Astrocyte of the cerebellum (primary cell): ENCODE measurements around the gene PSPN.
"Not testable (repeated sequence)": the region's sequence is repeated elsewhere in the genome, so short reads cannot be mapped to it uniquely, and the experiment has no call there.

ENCODE experiments used
- DNase-seq: peaks from one replicate; pipeline ENCODE4 v3.0.0-alpha.2; 2011; ENCODE audit warnings: low read depth
- H3K4me3 ChIP-seq: 2 replicates; pipeline ENCODE4 v1.5.1; 2011; ENCODE audit warnings: mild to moderate bottlenecking, low read depth, low read length, moderate library complexity
- in situ Hi-C: cut with HindIII; loops from 2 replicates; pipeline ENCODE4 v1.10.0; 2017; ENCODE audit warnings: low sequenced_read_pairs
- TF ChIP-seq, protein P1 (sequence below): IDR thresholded peaks from 2 replicates; pipeline ENCODE4 v1.5.1; 2012; ENCODE audit warnings: low read length, low read depth, moderate library complexity, mild to moderate bottlenecking; ENCODE audit errors: missing control alignments

PSPN gene

DNA sequence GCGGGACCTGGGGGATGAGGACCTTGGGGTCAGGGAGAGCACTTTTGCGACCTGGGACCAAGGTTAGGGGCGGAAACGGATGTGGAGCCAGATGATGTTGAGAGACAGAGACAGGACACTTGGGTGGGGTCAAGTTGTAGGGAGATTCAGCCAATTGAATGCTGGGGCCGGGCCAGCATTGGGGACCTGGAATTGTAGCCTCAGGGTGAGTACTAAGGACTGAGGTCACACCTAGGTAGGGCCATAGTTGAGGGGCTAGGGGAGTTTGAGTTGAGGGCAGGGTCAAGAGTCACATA is 2.0 kb downstream of the PSPN start:
- in situ Hi-C loops = no loop called here

DNA sequence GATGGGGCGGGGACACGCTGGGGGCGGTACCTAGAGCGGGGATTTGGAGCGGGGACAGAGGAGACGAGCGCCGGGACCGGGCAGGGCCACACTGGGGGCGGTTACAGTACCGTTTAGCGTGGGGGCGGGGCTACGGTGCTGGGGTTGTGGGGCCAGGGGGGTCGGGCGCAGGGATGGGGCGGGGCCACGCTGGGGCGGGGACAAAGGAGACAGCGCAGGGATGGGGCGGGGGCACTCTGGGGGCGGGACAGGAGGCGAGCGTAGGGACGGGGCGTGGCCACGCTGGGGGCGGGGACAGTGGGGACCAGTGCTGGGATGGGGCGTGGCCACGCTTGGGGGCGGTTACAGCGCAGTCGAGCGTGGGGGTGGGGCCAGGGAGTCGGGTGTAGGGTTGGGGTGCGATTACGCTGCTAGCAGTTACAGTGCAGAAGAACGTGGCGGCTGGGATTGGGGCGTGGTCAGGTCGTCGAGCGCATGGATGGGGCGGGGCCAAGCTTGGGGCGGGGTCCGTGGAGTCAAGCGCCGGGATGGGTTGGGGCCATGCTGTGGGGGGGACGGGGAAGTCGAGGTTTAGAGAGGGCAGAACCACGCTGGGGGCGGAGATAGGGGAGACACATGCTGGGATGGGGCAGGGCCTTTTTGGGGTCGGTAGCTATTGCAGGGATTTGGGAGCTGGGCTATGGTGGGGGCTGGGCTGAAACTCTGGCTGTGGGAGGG is 2.5 kb downstream of the PSPN start:
- in situ Hi-C loops = no loop called here
- peak; percentile 91 for DNase-seq
- TF ChIP-seq, protein P1, sequence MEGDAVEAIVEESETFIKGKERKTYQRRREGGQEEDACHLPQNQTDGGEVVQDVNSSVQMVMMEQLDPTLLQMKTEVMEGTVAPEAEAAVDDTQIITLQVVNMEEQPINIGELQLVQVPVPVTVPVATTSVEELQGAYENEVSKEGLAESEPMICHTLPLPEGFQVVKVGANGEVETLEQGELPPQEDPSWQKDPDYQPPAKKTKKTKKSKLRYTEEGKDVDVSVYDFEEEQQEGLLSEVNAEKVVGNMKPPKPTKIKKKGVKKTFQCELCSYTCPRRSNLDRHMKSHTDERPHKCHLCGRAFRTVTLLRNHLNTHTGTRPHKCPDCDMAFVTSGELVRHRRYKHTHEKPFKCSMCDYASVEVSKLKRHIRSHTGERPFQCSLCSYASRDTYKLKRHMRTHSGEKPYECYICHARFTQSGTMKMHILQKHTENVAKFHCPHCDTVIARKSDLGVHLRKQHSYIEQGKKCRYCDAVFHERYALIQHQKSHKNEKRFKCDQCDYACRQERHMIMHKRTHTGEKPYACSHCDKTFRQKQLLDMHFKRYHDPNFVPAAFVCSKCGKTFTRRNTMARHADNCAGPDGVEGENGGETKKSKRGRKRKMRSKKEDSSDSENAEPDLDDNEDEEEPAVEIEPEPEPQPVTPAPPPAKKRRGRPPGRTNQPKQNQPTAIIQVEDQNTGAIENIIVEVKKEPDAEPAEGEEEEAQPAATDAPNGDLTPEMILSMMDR = no peak
- peak overlapping the region; percentile 73 for H3K4me3 ChIP-seq

More for the DNA sequence above, 2.0 kb downstream of the PSPN start:
- DNase-seq = no peak
- TF ChIP-seq, protein P1 = no peak
- peak overlapping the region; percentile 46 for H3K4me3 ChIP-seq

DNA sequence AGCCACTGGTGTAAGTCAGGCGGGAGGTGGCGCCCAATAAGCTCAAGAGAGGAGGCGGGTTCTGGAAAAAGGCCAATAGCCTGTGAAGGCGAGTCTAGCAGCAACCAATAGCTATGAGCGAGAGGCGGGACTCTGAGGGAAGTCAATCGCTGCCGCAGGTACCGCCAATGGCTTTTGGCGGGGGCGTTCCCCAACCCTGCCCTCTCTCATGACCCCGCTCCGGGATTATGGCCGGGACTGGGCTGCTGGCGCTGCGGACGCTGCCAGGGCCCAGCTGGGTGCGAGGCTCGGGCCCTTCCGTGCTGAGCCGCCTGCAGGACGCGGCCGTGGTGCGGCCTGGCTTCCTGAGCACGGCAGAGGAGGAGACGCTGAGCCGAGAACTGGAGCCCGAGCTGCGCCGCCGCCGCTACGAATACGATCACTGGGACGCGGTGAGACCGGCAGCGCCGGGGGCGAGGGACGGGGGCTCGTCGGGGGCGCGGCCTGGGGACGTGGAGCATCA is 3.1 kb downstream of the PSPN start, which contains the start of gene ALKBH7:
Gene ALKBH7, plus strand, starts transcription at position 201 of the 502 bp plus-strand sequence. Its CDS starts 27 bp downstream, at position 228.
- peak; percentile 100 for DNase-seq
- peak within 1 kb of the TSS; percentile 73 for H3K4me3 ChIP-seq
- TF ChIP-seq, protein P1 = no peak
- in situ Hi-C loops = no loop called here

DNA sequence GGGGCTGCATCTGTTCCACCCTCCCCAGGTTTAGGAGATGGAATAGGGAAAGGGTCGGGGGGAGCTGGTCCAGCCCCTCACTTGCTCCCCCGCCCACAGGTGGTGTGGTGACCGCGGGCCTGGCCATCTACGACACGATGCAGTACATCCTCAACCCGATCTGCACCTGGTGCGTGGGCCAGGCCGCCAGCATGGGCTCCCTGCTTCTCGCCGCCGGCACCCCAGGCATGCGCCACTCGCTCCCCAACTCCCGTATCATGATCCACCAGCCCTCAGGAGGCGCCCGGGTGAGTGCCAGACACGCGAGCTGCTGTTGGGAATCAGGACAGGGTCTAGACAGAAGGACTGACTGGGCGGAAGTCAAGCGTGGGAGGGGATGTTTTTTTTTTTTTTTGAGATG is 11.4 kb downstream of the PSPN start:
- H3K4me3 ChIP-seq = no peak overlapping the region
- no peak for DNase-seq
- TF ChIP-seq, protein P1 = no peak
- in situ Hi-C loops = no loop called here

DNA sequence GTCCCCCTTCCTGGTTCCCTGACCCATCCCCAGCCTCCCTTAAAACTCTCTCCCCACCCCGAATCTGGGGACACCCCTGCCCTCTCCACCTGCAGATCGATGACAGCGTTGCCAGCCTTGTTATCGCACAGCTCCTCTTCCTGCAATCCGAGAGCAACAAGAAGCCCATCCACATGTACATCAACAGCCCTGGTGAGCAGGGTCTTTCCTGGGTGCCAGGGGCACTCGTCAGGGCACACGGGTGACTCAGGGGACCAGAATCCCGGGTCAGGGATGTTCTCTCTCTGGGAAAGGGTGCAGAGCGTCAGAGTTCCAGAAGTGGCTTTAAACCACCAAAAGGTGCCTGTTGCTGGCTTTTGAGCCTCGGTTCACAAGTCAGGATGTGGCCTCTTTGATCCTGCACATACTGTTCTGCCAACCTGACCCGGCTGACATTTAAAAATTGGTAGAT is 13.4 kb downstream of the PSPN start:
- in situ Hi-C loops = no loop called here
- no peak for DNase-seq
- TF ChIP-seq, protein P1 = no peak
- peak overlapping the region; percentile 59 for H3K4me3 ChIP-seq

DNA sequence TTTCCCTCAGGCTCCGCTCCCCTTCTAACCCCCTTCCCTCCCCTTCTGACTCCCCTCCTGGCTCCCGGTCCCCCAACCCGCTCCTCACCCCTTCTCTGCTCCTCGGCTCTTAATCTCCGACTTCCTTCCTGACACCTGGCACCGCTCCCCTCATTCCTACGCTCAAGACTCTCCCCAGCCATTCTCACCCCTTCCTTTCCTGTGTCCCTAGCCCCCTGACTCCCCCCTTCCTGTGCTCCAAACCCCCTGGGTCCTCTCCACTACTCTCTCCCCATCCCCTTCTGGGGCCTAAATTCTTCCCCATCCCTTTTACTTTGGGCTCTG is 13.7 kb downstream of the PSPN start:
- in situ Hi-C loops = no loop called here
- no peak for DNase-seq

DNA sequence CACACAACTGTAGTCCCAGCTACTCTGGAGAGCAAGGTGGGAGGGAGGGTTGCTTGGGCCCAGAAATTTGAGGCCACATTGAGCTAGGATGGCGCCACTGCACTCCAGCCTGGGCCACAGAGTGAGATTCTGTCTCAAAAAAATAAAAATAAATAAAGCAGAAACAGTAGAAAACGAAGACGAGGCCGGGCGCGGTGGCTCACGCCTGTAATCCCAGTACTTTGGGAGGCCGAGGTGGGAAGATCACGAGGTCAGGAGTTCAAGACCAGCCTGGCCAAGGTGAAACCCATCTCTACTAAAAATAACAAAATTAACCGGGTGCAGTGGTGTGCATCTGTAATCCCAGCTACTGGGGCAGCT is 14.9 kb downstream of the PSPN start:
- in situ Hi-C loops, DNase-seq: not testable (repeated sequence)
- H3K4me3 ChIP-seq = peak overlapping the region; percentile 59

More for the DNA sequence above, 13.7 kb downstream of the PSPN start:
- TF ChIP-seq, protein P1 = no peak
- H3K4me3 ChIP-seq = peak overlapping the region; percentile 59

GRCh38 chr19:6360445-6360844 is 15.3 kb downstream of the PSPN start:
- H3K4me3 ChIP-seq, DNase-seq, in situ Hi-C loops: not testable (repeated sequence)
